NCI-H460 (cell line): ENCODE results near the gene PPP1CA. TPM values are rescaled to one million over a fixed set of nuclear protein-coding genes. Genes with fewer than 3 reads are reported as not detected.
"Not testable (repeated sequence)": the region's sequence is repeated elsewhere in the genome, so short reads cannot be mapped to it uniquely, and the experiment has no call there.

Experiments used
- DNase-seq: peaks from one replicate; pipeline ENCODE4 v3.0.0-alpha.2; 2016; ENCODE audit warnings: low read depth; ENCODE audit errors: extremely low read depth
- total RNA-seq: library from RNA; depleted of rRNA; stranded (reverse); fragments of >200 nt; shearing (Covaris generic); gene quantifications from 2 replicates; pipeline ENCODE4 v1.2.3, GENCODE V29; 2014

The PPP1CA gene
- total RNA-seq, 1 experiment from 2014 or later, result 137 TPM

DNA sequence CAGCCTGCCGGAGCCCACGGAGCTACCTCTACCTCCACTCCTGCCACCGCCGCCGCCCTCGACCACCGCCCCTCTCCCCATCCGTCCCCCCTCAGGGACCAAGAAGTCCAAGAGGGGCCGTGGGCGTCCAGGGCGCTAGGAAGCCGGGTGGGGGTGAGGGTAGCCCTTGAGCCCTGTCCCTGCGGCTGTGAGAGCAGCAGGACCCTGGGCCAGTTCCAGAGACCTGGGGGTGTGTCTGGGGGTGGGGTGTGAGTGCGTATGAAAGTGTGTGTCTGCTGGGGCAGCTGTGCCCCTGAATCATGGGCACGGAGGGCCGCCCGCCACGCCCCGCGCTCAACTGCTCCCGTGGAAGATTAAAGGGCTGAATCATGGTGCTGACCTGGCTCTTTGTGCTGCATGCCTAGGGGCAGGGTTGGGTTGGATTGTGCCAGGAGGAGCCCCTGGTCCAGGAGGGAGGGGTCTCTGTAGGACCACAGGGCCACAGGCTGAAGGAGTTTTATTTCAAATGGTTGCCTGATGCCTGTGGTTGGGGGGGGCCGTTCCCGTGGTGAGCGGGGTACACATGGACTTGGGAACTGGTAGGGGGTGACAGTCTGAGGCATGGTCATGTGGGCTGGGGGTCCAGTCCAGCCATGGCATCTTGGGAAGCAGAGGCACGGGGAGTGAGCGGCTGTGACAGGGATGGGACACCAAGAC is 33.5 kb upstream of the PPP1CA start:
- no peak for DNase-seq

DNA sequence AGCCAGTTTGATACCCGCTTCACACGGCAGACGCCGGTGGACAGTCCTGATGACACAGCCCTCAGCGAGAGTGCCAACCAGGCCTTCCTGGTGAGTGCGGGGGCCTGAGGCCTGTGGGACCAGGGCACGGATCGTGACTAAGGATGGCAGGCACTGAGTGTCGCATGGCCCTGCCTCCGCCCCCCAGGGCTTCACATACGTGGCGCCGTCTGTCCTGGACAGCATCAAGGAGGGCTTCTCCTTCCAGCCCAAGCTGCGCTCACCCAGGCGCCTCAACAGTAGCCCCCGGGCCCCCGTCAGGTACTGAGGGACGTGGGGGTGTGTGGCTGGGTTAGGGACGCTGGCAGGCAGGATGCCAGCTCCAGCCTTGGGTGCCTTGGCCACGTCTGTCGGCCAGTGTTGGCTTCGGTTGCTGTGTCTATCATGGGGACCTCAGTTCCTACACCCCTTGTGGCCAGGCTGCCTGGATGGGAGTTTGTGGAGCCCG is 32.8 kb upstream of the PPP1CA start:
- DNase-seq, result no peak

DNA sequence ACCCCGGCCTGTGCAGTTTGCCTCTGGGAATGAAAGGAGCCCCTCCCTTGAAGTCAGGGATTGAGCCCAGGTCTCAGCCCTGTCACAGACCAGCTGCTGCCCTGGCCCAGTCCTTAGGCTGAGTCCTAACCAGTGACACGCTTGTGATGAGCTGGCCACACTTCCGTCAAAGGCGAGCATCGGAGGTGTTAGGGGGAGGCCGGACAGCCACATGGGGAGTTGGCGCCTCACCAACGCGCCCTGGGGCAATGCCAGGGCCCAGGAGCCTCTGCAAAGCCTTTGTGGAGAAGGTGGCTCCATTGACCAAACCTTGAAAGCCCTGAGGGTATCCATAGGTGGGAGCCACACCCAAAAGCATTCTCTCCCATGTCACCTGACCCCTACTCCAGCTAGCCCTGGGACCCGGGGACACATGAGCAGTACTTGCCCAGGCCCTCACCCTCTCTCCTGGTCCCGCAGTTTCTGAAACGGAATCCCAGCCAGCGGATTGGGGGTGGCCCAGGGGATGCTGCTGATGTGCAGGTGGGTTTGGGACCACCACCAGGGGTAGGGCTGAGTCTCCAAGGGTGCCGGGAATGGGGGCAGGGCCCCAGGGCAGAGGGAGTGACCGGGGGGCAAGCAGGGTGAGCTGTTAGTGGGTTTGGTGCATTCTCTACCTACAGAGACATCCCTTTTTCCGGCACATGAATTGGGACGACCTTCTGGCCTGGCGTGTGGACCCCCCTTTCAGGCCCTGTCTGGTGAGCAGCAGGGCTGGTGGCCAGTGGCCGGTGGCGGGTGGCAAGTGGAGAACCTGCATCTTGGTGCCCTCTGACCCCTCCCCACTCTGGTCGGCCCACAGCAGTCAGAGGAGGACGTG is 32.1 kb upstream of the PPP1CA start:
- DNase-seq, result no peak

DNA sequence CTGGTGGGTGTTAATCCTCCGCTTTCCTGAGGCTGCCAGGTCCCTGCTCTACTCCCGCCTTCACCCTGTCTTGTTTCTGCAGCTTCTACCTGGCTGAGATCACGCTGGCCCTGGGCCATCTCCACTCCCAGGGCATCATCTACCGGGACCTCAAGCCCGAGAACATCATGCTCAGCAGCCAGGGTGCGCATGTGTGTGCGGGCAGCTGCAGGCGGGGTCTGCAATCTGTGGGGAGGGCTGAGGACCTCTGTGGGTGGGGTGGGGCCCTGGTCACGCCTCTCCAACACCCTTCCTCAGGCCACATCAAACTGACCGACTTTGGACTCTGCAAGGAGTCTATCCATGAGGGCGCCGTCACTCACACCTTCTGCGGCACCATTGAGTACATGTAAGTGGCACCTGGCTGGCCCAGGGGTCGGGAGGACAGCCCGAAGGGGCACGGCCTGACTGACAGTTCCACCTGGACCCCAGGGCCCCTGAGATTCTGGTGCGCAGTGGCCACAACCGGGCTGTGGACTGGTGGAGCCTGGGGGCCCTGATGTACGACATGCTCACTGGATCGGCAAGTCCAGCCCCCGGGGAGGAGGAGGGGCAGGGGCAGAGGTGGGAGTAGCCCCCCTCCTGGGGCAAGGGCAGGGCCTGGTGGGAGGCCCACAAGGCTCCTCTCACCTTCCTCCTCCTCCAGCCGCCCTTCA is 31.1 kb upstream of the PPP1CA start:
- no peak for DNase-seq

DNA sequence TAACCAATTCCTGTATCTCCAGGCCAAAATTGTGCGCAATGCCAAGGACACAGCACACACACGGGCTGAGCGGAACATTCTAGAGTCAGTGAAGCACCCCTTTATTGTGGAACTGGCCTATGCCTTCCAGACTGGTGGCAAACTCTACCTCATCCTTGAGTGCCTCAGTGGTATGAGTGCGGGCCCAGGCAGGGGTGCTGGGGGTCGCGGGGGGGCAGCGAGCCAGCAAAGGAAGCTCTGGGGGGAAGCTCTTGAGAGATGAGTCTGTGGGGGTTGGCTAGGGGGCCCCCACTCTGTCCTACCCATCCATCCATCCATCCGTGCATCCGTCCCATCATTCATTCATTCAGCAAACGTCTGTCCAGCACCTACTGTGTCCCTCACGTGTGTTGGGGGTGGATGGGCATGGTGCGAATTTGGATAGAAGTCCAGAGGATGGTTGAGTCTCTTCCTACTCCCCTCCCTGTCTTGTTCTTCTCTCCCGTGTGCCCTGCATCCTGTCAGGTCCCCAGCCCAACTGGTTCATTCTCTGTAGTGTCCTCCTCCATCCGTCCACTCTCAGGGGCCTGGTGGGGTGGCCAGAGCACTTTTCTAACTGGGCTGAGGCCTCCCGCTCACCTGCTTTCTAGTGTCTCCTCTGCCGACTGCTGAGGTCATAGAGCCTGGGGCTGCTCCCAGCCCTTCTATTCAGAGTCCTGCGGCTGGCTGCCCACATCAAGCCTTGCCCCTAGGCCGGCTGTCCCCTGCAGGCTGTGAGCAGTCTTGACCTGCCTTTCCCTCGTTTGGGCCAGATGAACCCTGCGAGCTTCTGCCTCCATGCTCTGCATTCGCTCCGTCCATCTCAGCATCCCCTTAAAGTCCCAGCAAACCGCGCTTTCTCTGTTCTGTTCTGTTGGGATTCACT is 29.9 kb upstream of the PPP1CA start:
- DNase-seq, result no peak

DNA sequence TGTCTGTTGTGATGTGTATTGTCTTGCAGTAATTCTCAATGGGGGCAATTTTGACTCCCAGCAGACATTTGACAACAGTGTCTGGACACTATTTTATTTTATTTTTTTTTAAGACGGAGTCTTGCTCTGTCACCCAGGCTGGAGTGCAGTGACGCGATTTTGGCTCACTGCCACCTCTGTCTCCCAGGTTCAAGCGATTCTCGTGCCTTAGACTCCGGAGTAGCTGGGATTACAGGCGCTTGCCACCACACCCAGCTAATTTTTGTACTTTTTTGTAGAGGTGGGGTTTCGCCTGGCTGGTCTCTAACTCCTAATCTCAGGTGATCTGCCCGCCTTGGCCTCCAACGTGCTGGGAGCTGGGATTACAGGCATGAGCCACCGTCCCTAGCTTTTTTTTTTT is 28.1 kb upstream of the PPP1CA start:
- no peak for DNase-seq

DNA sequence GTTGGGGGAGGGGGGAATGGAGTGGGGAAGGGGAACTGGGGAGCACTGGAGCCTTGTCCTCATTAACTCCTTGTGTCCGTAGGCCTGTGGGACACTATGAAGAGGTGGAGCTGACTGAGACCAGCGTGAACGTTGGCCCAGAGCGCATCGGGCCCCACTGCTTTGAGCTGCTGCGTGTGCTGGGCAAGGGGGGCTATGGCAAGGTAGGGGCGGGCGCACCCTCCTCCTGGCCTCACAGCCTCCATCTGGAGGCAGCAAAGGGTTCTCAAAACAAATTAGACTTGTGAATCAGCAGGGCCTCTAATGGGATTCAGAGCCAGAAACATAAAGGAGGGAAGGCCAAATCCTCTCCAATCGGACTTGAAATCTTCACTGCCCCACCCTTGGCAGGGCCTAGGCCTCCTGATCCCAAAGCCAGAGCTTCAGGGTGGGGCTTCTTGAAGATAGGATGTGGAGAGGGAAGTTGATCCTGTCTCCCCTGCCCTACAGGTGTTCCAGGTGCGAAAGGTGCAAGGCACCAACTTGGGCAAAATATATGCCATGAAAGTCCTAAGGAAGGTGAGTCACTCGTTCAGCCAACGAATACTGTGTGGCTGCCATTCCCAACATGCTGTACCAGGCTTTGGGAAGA is 27.5 kb upstream of the PPP1CA start:
- DNase-seq, result no peak

DNA sequence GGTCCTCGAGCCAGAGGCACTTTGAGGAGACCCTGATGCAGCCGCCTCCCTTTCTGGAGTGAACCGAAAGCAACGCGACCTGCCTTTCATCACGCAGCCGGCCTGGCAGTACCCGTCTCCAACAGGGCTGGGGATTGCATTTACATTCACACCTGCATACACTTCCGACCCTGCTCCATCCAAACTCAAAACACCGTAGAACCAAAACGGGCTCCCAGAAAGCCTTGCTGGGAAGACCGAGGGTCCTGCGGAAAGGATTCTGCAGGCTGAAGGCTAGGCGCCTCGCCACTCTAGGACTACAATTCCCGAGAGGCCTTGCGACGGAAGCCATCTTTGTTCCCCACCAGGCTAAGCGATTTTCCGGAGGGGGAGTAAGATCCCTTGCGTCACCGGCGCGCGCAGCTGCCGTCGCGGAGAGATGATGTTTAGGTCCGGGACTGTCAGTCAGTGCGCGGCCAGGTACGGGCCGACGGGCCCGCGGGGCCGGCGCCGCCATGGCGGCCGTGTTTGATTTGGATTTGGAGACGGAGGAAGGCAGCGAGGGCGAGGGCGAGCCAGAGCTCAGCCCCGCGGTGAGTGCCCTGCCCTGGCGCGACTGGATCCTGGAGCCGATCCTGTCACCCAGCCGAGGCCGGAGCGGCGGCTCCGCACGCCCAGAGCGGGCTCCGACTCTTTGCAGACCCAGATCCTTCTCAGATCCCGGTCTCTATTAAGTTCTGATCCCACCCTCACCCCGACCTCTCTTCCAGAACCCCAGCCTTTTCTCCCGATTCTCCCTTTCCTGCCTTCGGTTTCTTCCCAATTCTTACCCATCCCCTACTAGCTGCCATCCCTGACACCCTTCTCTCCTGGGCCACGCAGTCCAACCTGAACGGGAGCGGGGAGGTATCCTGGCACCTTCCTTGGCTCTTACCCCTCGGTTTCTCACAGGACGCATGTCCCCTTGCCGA is 26.7 kb upstream of the PPP1CA start, which contains the start of gene RPS6KB2:
Gene RPS6KB2, plus strand, starts transcription at position 443 of the 950 bp plus-strand sequence. Its CDS starts 52 bp downstream, at position 495.
- peak; percentile 93 for DNase-seq

DNA sequence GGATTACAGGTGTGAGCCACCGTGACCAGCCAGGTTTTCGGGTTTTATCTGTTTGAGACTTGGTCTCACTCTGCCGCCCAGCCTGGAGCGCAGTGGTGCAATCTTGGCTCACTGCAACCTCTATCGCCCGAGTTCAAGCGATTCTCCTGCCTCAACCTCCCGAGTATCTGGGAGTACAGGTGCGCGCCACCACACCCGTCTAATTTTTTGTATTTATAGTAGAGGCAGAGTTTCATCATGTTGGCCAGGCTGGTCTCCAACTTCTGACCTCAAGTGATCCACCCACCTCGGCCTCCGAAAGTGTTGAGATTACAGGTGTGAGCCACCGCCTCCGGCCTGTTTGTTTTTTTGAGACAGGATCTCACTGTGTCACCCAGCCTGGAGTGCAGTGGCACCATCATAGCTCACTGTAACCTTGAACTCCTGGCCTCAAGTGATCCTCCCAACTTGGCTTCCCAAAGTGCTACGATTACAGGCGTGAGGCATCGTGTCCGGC is 25.8 kb upstream of the PPP1CA start:
- DNase-seq, result not testable (repeated sequence)

DNA sequence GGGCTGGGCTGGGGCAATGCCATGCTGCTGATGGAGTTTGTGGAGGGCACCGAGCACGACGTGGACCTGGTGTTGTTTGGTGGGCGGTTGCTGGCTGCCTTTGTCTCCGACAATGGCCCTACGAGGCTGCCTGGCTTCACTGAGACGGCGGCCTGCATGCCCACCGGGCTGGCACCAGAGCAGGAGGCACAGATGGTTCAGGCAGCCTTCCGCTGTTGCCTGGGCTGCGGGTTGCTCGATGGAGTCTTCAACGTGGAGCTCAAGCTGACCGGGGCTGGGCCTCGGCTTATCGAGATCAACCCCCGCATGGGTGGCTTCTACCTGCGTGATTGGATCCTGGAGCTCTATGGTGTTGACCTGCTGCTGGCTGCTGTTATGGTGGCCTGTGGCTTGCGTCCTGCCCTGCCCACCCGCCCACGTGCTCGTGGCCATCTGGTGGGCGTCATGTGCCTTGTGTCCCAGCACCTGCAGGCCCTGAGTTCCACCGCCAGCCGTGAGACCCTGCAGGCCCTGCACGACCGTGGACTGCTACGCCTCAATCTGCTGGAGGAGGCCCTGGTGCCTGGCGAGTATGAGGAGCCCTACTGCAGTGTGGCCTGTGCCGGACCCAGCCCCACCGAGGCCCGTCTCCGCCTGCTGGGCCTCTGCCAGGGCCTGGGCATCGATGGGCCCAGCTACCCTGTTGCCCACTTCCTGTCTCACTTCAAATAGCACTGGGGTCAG is 22.4 kb upstream of the PPP1CA start:
- no peak for DNase-seq

DNA sequence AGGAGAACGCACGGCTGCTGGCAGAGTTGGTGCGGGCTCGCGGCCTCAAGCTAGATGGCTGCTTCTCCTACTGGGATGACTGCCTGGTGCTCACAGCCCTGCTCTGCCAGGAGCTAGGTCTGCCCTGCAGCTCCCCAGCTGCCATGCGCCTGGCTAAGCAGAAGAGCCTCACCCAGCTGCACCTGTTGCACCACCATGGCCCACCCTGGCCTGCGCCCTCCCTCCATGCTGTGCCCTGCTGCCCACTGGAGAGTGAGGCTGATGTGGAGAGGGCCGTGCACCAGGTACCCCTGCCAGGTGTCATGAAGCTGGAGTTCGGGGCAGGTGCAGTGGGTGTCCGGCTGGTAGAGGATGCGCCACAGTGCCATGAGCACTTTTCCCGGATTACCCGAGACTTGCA is 21.8 kb upstream of the PPP1CA start:
- no peak for DNase-seq

DNA sequence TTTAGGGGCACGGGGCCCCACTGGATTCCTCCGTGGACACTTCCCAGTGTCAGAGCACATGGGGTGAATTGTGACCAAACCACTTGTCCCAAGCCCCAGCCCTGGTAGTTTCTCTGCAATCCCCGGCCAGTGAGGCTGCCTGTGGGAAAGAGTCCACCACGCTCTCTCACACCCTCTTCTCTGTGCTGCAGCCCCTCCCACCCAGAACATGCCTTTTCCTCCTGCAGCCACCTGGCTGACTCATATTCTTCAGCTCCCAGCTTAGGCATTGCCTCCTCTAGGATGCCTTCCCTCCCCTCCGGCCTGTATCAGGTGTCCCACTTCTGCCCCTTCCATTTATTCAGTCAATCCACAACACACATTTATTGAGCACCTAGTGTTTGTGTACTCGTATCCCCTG is 21.2 kb upstream of the PPP1CA start:
- DNase-seq, result no peak

DNA sequence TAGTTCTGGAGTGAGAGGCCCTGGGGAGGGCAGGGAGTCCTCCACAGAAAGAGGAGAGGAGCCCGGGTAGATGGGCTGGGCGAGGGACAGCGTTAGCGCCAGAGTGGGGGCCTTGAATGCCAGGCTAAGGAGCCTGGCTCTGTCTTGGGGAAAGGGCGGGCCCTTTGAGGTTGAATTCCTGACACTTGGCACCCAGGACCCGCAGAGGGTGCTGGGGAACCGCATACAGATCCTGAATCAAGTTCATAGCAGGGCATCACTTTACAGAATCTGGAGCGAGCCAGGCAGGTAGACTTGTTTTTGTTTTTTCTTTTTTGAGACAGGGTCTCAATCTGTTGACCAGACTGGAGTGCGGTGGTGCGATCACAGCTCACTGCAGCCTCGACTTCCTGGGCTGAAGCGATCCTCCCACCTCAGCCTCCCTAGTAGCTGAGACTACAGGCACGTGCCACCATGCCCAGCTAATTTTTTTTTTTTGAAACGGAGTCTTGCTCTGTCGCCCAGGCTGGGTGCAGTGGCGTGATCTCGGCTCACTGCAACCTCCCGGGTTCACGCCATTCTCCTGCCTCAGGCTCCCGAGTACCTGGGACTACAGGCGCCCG is 19.9 kb upstream of the PPP1CA start:
- DNase-seq, result no peak

DNA sequence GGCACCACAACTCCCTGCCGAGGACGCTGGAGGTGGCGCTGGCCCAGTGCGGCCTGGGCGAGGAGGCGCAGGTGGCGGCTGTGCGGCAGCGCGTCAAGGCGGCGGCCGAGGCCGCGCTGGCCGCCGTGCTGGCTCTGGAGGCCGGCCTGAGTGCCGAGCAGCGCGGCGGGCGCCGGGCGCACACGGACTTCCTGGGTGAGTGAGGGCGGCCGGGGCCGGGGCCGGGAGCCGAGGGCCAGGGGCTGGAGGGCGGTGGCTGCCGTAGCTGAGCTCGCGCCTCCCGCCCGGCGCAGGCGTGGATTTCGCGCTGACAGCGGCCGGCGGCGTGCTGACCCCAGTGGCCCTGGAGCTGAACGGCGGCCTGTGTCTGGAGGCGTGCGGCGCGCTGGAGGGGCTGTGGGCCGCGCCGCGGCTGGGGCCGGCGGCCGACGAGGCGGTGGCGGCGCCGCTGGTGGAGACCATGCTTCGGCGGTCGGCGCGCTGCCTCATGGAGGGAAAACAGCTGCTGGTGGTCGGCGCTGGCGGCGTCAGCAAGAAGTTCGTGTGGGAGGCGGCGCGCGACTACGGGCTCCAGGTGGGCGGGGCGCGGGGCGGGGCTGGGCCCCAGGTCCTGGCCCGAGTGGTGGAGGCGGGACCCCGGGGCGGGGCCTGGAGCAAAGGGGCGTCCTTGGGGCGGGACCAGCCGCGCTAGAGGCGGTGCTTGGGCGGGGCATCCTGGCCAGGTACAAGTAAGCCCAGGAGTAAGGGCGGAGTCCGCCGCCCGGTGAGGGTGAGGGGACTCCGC is 19.2 kb upstream of the PPP1CA start:
- DNase-seq, result peak; percentile 82

DNA sequence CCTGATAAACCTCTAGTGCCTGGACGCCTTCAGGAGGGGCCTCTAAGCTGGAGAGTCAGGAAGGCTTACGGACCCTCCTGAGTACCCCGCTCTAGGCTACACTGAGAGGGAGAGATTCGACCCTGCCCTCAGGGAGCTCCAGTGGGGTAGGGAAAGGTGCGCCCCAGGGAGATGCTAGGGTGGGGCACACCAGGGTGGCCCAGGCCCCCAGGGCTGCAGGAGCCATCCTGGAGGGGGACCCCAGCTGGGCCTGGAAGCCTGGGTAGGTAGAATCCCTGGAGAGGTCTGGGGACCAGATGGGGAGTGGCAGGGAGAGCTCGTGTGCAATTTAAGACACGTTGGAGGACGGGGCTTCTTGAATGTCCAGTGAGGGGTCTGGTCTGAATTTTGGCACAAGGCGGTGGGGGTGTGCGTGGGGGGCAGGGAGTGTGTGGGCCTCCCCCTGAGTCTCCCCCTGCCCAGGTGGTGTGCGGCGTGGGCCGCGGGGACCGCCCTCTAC is 18.5 kb upstream of the PPP1CA start:
- DNase-seq, result no peak

DNA sequence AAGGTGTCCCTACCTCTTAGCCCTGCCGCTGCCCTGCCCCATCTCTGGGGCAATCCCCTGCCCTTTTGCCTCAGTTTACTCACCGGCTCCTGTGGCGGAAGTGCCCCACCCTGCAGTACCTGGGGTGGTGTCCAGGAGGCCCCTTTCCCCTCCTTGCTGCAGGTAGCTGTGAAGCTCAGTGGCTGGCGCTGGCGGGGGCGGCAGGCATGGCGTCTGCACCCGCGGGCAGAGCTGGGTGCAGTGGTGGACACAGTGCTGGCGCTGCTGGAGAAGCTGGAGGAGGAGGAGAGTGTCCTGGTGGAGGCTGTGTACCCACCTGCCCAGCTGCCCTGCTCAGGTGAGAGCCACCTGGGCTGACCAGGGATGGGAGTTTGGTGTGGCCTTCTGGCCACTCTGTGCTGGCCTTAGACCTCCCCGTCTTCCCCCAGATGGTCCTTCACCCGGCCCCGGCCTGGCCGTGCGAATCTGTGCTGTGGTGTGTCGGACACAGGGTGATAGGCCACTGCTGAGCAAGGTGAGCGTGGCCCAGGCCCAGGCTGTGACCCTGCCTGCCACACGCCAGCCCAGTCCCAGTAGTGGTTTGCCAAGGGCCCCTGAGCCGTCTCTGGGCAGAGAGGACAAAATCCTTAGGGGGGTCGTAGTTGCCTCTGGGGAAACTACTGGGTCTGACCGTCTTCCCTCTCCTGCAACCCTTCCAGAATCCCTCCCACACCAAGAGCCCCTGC is 17.8 kb upstream of the PPP1CA start:
- DNase-seq, result no peak
